Fibroblast of lung (primary cell): ENCODE results near the gene MICAL3.

ENCODE experiments used
- CTCF ChIP-seq, 2 donors: IDR thresholded peaks in 1 of 2; conservative IDR thresholded peaks in 1 of 2; 1 replicate in 1 of 2; 2 replicates in 1 of 2; pipeline ENCODE4 v1.5.1; 2011 to 2012; ENCODE audit warnings: low read length in 2 of 2, control low read depth in 1 of 2, inconsistent platforms in 1 of 2, low read depth in 1 of 2, mild to moderate bottlenecking in 1 of 2
- EZH2 ChIP-seq: IDR thresholded peaks from 2 replicates; pipeline ENCODE4 v1.5.1; 2012; ENCODE audit warnings: low read length, control low read depth, mild to moderate bottlenecking; ENCODE audit errors: missing control alignments

GRCh38 chr22:17866621-17867020 is 157.7 kb downstream of the MICAL3 start:
- TF ChIP-seq EZH2 (no peak), CTCF (conservative IDR thresholded peaks at IDR 0.05 in 1 of 2, IDR thresholded peaks at IDR 0.05 in 1 of 2; ENCODE audit: low read depth in 1 of 2, low read length in 2 of 2) (no peak)
